ENCODE data around the gene SPRR2D.
"Not testable (repeated sequence)": the region's sequence is repeated elsewhere in the genome, so short reads cannot be mapped to it uniquely, and the experiment has no call there.

Gene SPRR2D

GRCh38 chr1:153023109-153023508 is 17.8 kb downstream of the SPRR2D start:
- no peak overlapping the region for H3K4me3 ChIP-seq (ENCODE audit: low read length)
- DNase-seq (ENCODE audit: low read depth, low spot score): no peak

GRCh38 chr1:153022340-153022739 is 18.6 kb downstream of the SPRR2D start:
- DNase-seq (ENCODE audit: low read depth, low spot score); H3K4me3 ChIP-seq (ENCODE audit: low read length): not testable (repeated sequence)

GRCh38 chr1:153021829-153022228 is 19.1 kb downstream of the SPRR2D start:
- DNase-seq (ENCODE audit: low read depth, low spot score); H3K4me3 ChIP-seq (ENCODE audit: low read length): not testable (repeated sequence)

- not testable (repeated sequence) for H3K4me3 ChIP-seq (ENCODE audit: low read length); DNase-seq (ENCODE audit: low read depth, low spot score)
These were observed 29.6 kb downstream of the SPRR2D start for GRCh38 chr1:153011235-153011758.

- H3K4me3 ChIP-seq (ENCODE audit: low read length): no peak within 1 kb of the TSS
- no peak for DNase-seq (ENCODE audit: low read depth, low spot score)
These were observed 39.5 kb downstream of the SPRR2D start, which contains the start of gene SPRR3 for GRCh38 chr1:153001382-153001781. Gene SPRR3 (plus strand): TSS chr1:153001749. CDS start chr1:153003021, 1,272 bp downstream.

GRCh38 chr1:153000294-153000693 is 40.6 kb downstream of the SPRR2D start:
- no peak overlapping the region for H3K4me3 ChIP-seq (ENCODE audit: low read length)
- DNase-seq (ENCODE audit: low read depth, low spot score): no peak

GRCh38 chr1:152999818-153000217 is 41.1 kb downstream of the SPRR2D start:
- H3K4me3 ChIP-seq (ENCODE audit: low read length): no peak overlapping the region
- DNase-seq (ENCODE audit: low read depth, low spot score): no peak

- H3K4me3 ChIP-seq (ENCODE audit: low read length): no peak overlapping the region
- DNase-seq (ENCODE audit: low read depth, low spot score): no peak
These were observed 42.4 kb downstream of the SPRR2D start for GRCh38 chr1:152998476-152998875.

GRCh38 chr1:152997901-152998300 is 43.0 kb downstream of the SPRR2D start:
- no peak for DNase-seq (ENCODE audit: low read depth, low spot score)
- no peak overlapping the region for H3K4me3 ChIP-seq (ENCODE audit: low read length)

GRCh38 chr1:152996633-152997400 is 44.1 kb downstream of the SPRR2D start:
- no peak for DNase-seq (ENCODE audit: low read depth, low spot score)
- H3K4me3 ChIP-seq (ENCODE audit: low read length): no peak overlapping the region

- no peak for DNase-seq (ENCODE audit: low read depth, low spot score)
- H3K4me3 ChIP-seq (ENCODE audit: low read length): no peak overlapping the region
These were observed 45.1 kb downstream of the SPRR2D start for GRCh38 chr1:152995842-152996241.

- no peak for DNase-seq (ENCODE audit: low read depth, low spot score)
These were observed 47.7 kb downstream of the SPRR2D start for GRCh38 chr1:152993186-152993585.

More at GRCh38 chr1:152993186-152993585, 47.7 kb downstream of the SPRR2D start:
- H3K4me3 ChIP-seq (ENCODE audit: low read length): no peak overlapping the region
